Stimulated activated CD8-positive, alpha-beta memory T cell treated with anti-CD3 and anti-CD28 coated beads, Interleukin-7, amount 100 ng/mL, for 48 hours (primary cell): ENCODE results near the gene PLEKHD1.
"Not testable (repeated sequence)": the region's sequence is repeated elsewhere in the genome, so short reads cannot be mapped to it uniquely, and the experiment has no call there.

Experiments
- DNase-seq, 2 donors: peaks; one replicate each; pipeline ENCODE4 v3.0.0-alpha.2; 2020; ENCODE audit warnings: low read depth in 1 of 2; ENCODE audit errors: extremely low read depth in 1 of 2

Gene PLEKHD1

DNA sequence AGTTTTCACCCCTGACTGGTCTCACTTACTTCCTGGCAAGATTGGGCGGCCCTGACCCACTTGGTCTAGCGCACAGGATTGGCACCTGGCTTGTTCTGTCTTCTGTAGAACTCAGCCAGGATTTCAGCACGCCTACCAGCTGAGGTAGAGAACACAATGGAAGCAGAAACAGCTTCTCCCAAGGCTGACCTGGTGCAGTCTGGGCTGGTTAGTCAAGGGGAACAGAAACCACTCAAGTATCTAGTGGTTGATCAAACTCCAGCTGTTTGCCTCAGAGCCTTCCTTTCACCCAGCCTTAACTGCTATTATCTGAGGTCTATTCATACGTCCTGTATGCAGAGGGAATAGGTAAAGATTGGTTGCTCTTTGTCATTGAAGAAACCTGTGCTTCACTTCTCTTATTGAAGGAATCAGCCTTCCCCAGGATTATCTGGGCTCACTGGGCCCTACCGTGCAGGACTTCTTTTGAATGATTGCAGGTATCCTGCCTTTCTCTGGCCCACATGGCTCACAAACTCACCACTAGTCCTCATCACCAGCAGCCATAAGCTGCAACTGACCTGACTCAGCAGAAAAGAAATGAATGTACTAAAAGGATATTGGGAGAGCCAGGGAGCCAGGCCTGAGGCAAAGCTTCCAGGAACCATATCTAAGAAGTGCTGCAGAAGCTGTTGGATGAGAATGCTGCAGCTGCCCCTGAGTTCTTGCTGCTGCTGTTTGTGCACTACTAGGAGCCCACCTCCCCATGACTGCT lies 2.5 kb upstream of the PLEKHD1 start:
- no peak for DNase-seq

DNA sequence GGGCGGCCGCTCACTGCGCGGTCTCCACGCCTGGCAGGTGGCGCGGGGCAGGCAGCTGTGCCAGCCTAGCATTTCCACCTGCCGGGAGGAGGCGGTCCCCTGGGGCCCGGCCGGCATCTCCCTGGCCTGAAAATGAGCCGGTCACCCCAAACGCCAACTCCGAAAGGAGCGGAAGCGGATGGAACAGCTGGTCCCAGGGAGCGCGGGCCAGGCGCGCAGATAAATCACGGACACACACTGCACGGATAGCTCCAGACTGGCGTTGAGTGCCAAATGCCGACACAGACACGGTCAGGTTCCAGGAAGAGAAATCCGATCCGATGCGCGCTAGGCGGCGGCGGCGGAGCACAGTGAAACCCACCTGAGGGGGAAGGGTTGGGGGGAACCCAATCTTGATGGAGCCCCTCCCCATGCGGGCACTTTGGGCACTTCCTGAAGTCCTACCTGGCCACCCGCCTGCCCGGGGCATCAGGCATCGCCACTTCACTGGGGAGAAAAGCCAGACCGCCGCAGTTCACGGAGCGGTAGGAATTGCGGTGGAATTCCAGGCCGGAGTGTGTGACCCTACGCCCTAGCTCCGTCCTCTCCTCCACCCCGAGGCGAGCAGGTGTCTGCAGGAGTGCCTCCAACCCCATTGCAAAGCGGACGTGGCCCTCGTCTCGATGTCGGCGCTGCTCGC lies 624 bp upstream of the PLEKHD1 start:
- no peak for DNase-seq

DNA sequence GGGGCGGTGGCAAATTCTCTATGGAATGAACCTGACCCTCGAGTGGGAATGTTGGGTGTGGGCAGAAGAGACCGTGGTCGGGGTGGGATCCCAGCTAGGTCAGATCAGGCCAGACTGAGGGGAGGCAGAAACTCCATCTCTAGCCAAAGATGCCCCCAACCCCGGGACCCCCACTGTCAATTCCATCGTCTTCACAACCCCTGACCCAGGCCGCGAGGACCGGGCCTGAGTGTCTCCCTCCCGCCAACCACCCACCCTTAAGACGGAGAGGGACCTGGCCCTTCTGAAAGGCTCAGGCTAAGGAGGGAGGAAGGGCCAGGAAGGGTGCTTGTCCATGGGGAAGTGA lies 760 bp downstream of the PLEKHD1 start:
- DNase-seq = no peak

DNA sequence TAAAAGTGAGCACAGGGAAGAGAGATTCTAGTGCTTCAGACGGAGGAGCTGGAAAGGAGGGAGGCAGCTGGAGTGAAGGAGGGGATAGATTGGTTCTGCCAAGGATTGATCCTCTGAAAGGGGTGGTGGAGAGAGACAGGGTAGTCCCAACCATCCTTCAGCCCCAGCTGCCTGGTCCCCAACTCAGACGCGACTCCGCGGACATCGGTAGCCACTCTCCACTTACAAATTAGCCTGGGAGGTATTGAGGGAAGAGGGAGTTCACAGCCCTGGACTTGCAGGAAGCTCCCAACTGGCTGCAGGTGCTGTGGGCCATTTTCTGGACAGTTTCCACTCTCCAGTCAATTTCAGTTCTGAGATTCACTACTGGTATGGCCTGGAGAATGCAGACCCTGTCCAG lies 1.2 kb downstream of the PLEKHD1 start:
- no peak for DNase-seq

DNA sequence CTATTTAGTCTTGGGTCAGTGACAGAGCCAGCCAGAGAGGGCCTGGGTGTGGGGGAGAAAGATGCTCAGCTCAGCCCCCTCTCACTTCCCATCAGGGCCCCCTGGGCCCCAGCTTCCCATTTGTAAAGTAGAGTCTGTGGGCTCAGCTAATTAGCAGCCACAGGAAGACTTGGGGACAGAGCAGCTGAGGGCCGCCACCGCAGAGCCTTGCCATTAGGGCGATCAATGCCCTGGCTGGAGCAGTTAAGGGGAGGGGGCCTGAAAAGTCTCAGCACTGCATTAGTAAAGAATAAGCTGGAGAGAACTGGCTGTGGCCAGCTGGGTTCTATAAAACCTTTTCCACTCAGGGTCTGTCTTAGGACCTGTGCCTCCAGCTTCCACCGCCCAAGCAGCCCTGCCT lies 2.7 kb downstream of the PLEKHD1 start:
- no peak for DNase-seq

DNA sequence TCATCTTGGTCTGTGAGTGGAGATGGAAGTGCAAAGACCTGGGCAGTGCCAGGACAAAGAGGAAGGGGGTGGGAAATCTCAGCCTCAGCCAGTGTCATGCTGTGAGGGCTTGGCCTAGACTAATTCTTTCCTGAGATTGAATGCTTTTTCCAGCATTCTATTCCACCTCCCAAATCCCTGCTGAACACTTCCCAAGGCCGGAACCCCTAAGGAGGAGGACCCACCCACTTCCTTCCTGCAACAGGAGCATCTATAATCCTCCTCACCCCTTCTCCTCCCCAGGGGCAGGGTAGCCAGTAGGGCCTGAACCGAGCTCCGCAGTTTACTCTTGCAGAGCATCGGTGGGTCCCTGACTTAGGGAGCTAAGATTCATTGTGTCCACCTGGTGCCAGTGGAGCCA lies 3.2 kb downstream of the PLEKHD1 start:
- DNase-seq = no peak

DNA sequence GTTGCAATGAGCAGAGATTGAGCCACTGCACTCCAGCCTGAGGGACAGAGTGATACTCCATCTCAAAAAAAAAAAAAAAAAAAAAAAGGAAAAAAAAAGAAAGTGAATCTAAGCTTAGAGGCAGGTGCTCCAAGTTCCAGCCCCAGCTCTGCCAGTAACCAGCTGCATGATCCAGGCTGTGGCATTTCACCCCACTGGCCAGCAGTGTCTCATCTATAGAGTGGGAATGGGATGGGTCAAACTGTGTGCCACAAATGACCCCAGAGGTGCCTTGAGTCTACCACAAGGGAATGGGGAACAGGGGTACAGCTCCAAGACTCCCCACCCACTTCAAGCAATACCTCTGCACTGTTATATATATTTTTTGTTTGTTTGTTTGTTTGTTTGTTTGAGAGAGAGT lies 5.0 kb downstream of the PLEKHD1 start:
- DNase-seq = no peak

DNA sequence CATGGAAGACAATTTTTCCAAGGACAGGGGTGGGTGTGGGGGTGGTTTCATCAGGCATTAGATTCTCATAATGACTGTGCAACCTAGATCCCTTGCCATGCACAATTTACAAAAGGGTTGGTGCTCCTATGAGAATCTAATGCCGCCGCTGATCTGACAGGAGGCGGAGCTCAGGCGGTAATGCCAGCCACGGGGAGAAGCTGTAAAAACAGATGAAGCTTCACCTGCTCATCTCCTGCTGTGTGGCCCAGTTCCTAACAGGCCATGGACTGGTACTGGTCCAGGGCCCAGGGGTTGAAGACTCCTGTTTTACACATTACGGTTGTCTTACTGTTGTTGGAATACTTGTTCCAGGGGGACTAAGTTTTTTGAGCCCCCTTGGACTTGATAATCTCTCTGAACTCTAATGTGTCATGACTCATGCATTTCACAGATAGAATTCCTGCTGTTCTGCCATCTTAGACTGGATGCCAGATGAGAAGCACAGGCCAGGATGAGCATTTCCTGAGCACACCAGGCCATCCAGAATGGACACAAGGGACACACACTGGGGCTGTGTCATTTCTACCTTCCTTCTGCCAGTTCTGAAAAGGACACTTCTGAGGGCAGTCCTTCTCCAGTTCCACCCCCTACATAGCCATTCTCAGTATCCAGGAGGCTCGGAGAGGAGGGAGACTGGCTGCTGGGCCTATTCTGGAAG lies 5.8 kb downstream of the PLEKHD1 start:
- DNase-seq = no peak

DNA sequence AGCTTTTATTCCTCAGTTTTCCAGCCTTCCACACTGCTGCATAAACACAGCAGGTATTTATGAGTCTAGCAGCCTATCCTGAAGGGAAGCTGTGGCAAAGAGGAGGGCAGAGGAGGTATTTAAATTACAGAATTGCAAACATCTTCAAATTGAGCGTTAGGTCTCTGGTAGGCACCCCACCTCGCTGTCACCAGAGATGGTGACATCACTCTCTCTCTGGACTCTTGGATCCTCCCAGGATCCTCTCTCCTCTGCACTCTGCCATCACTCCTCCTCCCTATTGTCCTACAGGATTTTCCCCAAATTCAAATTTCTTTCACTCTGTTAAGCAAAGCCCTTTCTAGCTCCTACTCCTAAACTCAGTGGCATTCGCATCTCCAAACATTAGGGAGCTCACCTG lies 6.7 kb downstream of the PLEKHD1 start:
- DNase-seq = no peak

DNA sequence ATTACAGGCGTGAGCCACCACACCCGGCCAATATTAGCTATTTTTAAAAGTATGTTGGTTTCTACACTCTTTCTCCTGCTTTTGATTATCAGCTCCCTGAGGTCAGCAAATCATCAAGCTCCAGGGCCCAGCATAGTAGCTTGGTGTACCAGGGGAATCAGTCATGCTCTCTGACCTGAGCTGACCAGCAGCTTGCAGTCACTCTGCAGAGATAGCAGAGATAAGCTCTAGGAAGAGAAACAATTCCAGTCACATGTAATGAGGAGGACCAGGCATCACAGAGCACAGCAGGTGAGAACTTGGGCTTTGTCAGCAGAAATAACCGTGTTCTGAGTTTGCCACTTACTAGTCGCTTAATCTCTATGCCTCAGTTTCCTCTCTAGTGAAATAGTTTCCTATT lies 8.5 kb downstream of the PLEKHD1 start:
- no peak for DNase-seq

DNA sequence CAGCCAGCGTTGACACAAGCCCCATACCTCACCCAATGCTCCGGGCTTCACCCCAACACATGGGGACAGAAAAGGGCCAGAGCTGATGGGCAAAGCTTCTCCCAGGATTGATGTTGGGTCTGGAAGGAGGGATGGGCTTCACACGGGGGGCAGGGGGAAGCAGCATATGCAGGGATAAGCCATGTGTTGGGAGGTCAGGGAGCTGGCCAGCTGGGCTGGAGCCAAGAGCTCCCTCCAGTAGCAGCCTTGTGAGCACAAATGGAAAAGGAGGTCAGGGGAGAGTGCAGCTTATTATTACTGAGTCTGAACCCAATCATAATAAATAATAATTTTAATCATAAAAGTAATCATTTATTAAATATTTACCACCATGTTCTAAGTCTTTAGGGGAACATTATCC lies 9.3 kb downstream of the PLEKHD1 start:
- DNase-seq = no peak

DNA sequence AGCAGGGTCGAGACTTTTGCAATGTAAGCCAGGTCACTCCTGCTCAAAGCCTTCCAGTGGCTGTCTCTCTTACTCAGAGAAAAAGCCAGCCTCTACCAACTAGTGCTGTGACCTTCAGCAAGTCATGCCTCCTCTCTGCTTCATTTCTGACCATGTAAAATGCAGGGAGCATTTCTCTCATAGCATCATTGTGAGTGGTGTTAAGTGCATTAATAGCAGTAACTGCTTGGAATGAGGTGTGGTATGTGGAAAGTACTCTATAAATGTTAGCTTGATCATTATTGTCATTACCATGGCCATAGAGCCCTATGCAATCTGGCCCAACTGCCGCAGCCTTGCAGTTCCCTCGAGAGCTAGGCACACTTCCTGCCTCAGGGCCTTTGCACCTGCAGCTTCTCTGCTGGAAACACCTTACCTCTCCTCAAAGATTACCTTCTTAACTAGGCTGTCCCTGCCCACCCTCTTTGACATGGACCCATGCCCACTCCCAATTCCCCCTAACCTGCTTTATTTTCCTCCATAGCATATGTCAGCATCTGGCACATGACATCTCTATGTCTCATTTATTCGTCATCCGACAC lies 10.9 kb downstream of the PLEKHD1 start:
- DNase-seq = no peak

DNA sequence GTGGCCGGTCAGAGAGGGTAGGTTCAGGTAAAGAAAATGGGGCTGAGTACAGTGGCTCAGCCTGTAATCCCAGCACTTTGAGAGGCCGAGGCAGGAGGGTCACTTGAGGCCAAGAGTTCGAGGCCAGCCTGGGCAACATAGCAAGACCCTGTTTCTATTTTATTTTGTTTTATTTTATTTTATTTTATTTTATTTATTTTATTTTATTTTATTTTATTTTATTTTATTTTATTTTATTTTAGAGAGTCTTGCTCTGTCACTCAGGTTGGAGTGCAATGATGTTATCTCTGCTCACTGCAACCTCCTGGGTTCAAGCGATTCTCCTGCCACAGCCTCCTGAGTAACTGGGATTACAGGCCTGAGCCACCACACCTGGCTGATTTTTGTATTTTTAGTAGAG lies 13.3 kb downstream of the PLEKHD1 start:
- not testable (repeated sequence) for DNase-seq

DNA sequence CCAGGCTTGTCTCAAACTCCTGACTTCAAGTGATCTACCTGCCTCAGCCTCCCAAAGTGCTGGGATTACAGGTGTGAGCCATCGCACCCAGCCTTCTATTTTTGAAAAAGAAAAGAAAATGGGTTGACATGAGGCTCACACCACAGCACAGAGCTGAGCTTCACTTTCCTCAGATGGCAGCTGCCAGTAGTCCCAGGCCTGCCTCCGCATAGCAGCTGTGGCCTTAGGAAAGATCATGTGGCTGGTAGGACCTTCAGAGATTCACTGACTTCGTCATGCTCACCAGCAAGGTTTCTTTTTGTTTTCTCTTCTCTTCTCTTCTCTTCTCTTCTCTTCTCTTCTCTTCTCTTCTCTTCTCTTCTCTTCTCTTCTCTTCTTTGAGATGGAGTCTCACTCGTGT lies 13.8 kb downstream of the PLEKHD1 start:
- not testable (repeated sequence) for DNase-seq

DNA sequence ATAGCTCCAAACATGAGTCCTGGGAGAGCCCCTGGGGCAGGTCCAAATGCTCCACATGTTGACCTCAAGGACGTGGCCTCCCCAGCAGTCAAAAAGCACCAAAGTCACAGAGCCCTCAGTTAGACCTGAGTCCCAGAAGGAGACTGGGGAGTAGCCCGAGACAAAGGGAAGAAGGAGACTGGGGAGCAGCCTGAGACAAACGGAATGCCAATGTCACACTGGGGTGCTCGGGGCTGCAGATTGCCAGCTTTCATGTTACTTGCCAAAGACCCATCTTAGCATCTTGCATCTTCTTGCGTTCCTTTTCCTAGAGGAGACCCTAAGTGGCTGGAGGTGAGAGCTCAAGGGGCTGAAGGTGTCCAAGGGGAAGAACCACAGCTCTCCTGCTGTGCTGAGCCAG lies 14.9 kb downstream of the PLEKHD1 start:
- DNase-seq = no peak

DNA sequence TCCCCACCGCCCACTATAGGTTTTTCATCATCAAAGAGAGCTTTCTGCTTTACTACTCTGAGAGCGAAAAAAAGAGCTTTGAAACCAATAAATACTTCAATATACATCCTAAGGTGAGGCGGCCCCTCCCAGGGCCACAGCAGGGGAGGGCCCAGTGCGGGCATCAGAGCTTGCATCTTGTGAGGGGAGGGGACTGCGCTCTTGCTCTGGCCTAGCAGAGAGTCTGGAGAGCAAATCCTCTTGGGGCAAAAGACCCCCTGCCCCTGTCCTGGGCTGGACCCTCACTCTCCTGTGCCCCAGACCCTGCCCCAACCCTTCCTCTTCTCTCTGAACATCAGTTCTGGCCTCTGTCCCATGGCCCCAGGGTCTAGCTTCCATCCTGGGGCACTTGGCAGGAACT lies 15.6 kb downstream of the PLEKHD1 start:
- no peak for DNase-seq

DNA sequence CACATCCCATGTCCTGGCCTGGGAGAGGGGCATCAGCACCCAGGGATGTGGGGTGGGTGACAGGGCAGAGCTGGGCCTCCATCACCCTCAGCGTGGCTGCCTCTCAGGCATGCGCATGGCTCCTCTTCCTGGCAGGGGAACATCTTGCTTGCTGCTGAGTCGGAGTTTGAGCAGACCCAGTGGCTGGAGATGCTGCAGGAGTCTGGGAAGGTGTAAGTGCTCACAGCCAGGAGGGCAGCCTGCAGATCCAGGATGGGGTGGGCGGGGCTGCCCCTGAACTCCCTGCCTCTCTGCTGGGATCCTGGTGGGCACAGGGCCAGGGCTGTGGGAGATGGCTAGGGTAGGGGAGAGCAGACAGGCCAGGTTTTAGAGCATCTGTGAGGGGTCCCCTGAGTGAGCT lies 16.2 kb downstream of the PLEKHD1 start:
- DNase-seq = no peak

DNA sequence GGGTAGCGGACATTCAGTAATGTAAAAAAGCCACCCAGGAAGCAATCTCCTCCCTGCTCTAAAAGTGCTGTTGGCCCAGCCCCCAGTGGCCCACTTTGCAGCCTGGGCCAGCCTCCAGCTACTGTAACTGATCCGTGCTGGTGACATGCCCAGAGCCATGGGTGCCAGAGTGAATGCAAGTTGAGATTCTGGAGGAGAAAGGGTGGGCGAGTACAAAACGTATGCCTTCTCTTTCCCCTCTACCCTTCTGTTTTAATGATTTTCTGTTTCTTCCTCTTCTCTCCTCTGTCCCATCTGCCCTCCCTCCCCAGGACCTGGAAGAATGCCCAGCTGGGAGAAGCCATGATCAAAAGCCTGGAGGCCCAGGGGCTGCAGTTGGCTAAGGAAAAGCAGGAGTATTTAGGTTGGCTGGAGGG lies 16.9 kb downstream of the PLEKHD1 start:
- no peak for DNase-seq

DNA sequence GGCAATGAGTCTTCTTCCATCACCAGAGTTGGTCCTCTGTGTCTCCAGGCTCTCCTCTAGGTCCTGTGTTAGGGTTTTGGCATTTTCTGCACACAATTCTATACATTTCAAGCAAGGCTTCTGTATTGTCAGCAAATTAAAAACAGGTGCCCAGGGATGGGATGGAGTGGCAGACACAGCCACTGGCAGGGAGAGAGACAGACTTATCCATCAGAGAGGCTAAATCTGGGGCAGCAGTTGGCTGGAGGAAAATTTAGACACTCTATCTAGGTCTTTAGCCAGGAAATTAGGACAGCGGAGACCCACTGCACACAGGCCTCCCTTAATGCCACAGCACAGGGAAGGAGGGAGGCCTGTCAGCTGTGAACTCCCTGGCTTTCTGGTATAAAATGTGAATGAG lies 20.2 kb downstream of the PLEKHD1 start:
- DNase-seq = no peak

DNA sequence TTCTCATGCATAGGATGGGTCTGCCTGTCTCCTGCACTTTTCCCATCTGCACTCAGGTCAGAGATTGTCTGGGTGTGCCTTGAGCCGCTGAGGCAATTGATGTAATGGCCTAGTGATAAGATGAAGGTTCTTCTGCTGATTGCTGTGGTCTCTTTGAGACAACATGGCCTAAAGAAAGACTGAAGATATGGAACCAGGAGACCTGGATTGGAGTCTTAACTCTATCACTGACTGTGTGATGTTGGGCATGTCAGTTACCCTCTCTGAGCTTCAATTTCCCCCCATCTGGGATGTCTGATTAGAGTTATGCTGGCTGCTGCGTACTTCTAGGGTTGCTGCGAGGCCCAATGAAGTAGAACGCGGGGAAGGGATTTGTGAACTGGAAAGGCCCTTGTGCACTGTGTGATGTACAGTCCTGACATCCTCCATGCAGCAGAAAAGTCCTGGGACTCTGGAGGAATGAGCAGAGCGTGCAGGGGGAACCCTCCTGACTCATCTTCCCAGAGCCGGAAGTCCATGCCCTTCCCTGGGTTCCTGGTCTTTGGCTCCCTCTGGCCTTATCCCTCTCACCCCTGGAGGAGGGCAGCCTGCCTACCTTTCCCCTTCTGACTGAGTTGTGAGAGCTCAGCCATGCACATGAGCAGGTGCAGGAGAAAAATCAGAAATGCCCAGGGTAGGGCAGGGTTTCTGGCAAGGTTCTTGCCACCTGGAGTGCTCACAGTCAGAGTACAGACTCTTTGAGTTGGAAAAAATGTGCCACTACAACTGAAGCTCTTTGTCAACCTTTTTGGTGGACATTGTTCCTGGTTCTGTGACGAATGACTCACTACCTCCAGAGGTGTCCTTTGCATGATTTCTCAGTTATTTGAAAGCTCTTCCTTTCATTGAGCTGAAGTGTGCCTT lies 21.1 kb downstream of the PLEKHD1 start:
- no peak for DNase-seq

DNA sequence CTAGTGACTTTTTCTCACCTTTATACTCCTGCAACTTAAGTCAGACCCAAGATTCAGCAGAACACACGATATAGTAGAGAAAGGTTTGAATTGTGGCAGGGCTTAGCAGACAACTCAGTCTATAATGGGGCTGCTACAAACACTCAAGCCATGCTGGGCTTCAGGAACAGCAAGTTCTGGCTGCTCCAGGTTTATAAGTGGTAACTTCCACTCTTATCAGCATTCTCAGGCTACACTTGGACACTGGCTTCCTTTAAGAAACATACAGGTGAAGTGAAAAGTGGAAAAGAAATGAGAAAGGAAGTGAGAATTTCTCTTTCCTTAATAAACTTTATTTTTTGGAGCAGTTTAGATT lies 21.7 kb downstream of the PLEKHD1 start:
- no peak for DNase-seq
